ENCODE measurements around the gene EXD3. TPM values are rescaled to one million over a fixed set of nuclear protein-coding genes. Genes with fewer than 3 reads are reported as not detected.

The EXD3 gene
- polyA plus RNA-seq, 1 of the 3 experiments (the other 2 are of a cell fraction) = 11.5 TPM

GRCh38 chr9:137313326-137313936 is 109.5 kb downstream of the EXD3 start:
- 84% methylated on average over 5 of the region's 9 CpGs for WGBS (ENCODE audit: low lambda C conversion rate)
- Histone ChIP-seq H3K4me3 (ENCODE audit: low read depth in 2 of 2, low read length in 1 of 2) (no peak overlapping the region), H3K4me2 (no peak overlapping the region), H3K27ac (ENCODE audit: low read depth in 2 of 2, low read length in 1 of 2) (no peak overlapping the region), H3K4me1 (ENCODE audit: control insufficient read depth in 1 of 2, insufficient read depth in 2 of 2, low read depth in 1 of 2, low read length in 1 of 2) (no peaks in the 10 kb centered on the region; a peak in 1 of 4 replicates), H2AFZ (ENCODE audit: low read depth) (no peak overlapping the region), H3K9me3 (no peaks in the 10 kb centered on the region), H3K36me3 (replicated peaks in 1 of 2; ENCODE audit: control insufficient read depth in 1 of 2, insufficient read depth in 2 of 2, low read length in 1 of 2) (no peaks in the 10 kb centered on the region), H3K79me2 (ENCODE audit: insufficient read depth) (no peaks in the 10 kb centered on the region), H3K9me2 (no peaks in the 10 kb centered on the region), H3F3A (replicated peaks; ENCODE audit: insufficient read depth) (no peaks in the 10 kb centered on the region), H3K9ac (no peak overlapping the region), H4K20me1 (ENCODE audit: insufficient read depth) (no peaks in the 10 kb centered on the region), H3K27me3 (ENCODE audit: insufficient read depth) (no peaks in the 10 kb centered on the region)
- TF ChIP-seq MAX (IDR thresholded peaks at IDR 0.05; ENCODE audit: low read depth) (no peak), POLR2AphosphoS5 (IDR thresholded peaks at IDR 0.05; ENCODE audit: low read depth, low read length) (no peak), FOXJ3 (CRISPR knock-in tag; IDR thresholded peaks at IDR 0.05) (no peak), MXI1 (IDR thresholded peaks at IDR 0.05; ENCODE audit: low read depth, low read length) (no peak), SIN3A (IDR thresholded peaks at IDR 0.05; ENCODE audit: borderline replicate concordance, low read depth, low read length) (no peak), EZH2phosphoT487 (IDR thresholded peaks at IDR 0.05; ENCODE audit: borderline replicate concordance, low read depth) (no peak), USF1 (IDR thresholded peaks at IDR 0.05; ENCODE audit: borderline replicate concordance, low read depth) (no peak), NRF1 (IDR thresholded peaks at IDR 0.05; ENCODE audit: low read depth, low read length) (no peak), FOSL2 (IDR thresholded peaks at IDR 0.05; ENCODE audit: borderline replicate concordance, low read depth) (no peak), TEAD4 (IDR thresholded peaks at IDR 0.05; ENCODE audit: borderline replicate concordance, insufficient read depth) (no peak), ZBTB33 (IDR thresholded peaks at IDR 0.05; ENCODE audit: borderline replicate concordance, low read depth) (no peak), USF2 (IDR thresholded peaks at IDR 0.05; ENCODE audit: borderline replicate concordance, low read depth, low read length) (no peak), MEF2A (IDR thresholded peaks at IDR 0.05; ENCODE audit: borderline replicate concordance, low read depth) (no peak), REST (IDR thresholded peaks at IDR 0.05; ENCODE audit: low read depth, low read length) (no peak), CHD2 (IDR thresholded peaks at IDR 0.05; ENCODE audit: low read length, partially characterized antibody) (no peak), PBX3 (IDR thresholded peaks at IDR 0.05) (no peak), TAF1 (IDR thresholded peaks at IDR 0.05; ENCODE audit: borderline replicate concordance, low read depth, low read length) (no peak)
- ChIA-PET POLR2A (interaction anchor here (0.6 kb wide), 1 partner anchor 136 kb away, joined by 3 read pairs; no protein-coding TSS in a partner anchor), CTCF (interaction anchor here (1.3 to 2.2 kb wide), 3 partner anchors 10 to 77 kb away, joined by 3 to 9 read pairs (median 5); partner anchors contain the start of gene NRARP)
- DNase-seq = peak; percentile 30

Measured in SK-N-SH (cell line).